HG02870 (cell line): ENCODE measurements around the gene PCSK6.
"Not testable (repeated sequence)": the region's sequence is repeated elsewhere in the genome, so short reads cannot be mapped to it uniquely, and the experiment has no call there.

ENCODE experiments used
- ATAC-seq: cut with Tn5 transposase; IDR thresholded peaks from one replicate; pipeline ENCODE4 v1.9.1; 2021; ENCODE audit warnings: mild to moderate bottlenecking, moderate library complexity; ENCODE audit not compliant: unreplicated experiment

Gene PCSK6

GRCh38 chr15:101464256-101464998 lies 25.1 kb downstream of the PCSK6 start:
- ATAC-seq, result no peak

GRCh38 chr15:101463696-101464095 lies 25.8 kb downstream of the PCSK6 start:
- not testable (repeated sequence) for ATAC-seq

GRCh38 chr15:101463270-101463669 lies 26.2 kb downstream of the PCSK6 start:
- no peak for ATAC-seq

GRCh38 chr15:101461097-101461496 lies 28.4 kb downstream of the PCSK6 start:
- ATAC-seq, result no peak

- ATAC-seq, result no peak
Observed at GRCh38 chr15:101459579-101460300, 29.8 kb downstream of the PCSK6 start.

GRCh38 chr15:101458908-101459578 lies 30.5 kb downstream of the PCSK6 start:
- no peak for ATAC-seq

- ATAC-seq, result no peak
Observed at GRCh38 chr15:101458158-101458900, 31.2 kb downstream of the PCSK6 start.

GRCh38 chr15:101457696-101458095 lies 31.8 kb downstream of the PCSK6 start:
- no peak for ATAC-seq

GRCh38 chr15:101456057-101456739 lies 33.3 kb downstream of the PCSK6 start:
- ATAC-seq, result no peak

- no peak for ATAC-seq
Observed at GRCh38 chr15:101455291-101456025, 34.0 kb downstream of the PCSK6 start.

- ATAC-seq, result not testable (repeated sequence)
Observed at GRCh38 chr15:101454781-101455180, 34.7 kb downstream of the PCSK6 start.

GRCh38 chr15:101454365-101454764 lies 35.1 kb downstream of the PCSK6 start:
- no peak for ATAC-seq

GRCh38 chr15:101453123-101454120 lies 36.1 kb downstream of the PCSK6 start:
- ATAC-seq, result no peak

- no peak for ATAC-seq
Observed at GRCh38 chr15:101452572-101452971, 36.9 kb downstream of the PCSK6 start.

GRCh38 chr15:101451846-101452245 lies 37.7 kb downstream of the PCSK6 start:
- no peak for ATAC-seq

- ATAC-seq, result no peak
Observed at GRCh38 chr15:101451266-101451799, 38.2 kb downstream of the PCSK6 start.

GRCh38 chr15:101450403-101451265 lies 38.9 kb downstream of the PCSK6 start:
- ATAC-seq, result no peak
